ENCODE results near the gene ETFB.

The ETFB gene

GRCh38 chr19:51295382-51296126 is 70.6 kb downstream of the ETFB start:
- no peak for DNase-seq (ENCODE audit: low spot score)

Data from pons (tissue), 1 donor.